Right lobe of liver (tissue), 6 donors: ENCODE results near the gene CYP27B1. TPM values are rescaled to one million over a fixed set of nuclear protein-coding genes. Genes with fewer than 3 reads are reported as not detected.
A peak's percentile ranks its signal among the peaks of the same experiment; 100 is the strongest.

Experiments used
- ATAC-seq, 4 donors: fragments of 200-7000 bp; cut with Tn5 transposase; one replicate each; pipeline ENCODE4 v1.9.1; 2020; ENCODE audit warnings: mild to moderate bottlenecking in 4 of 4, moderate library complexity in 4 of 4
- DNase-seq, 3 donors: peaks; one replicate each; pipeline ENCODE4 v3.0.0-alpha.2; 2020
- H3K27ac ChIP-seq, 3 donors: fragments of 200-600 bp; one replicate each; pipeline ENCODE4 v1.8.0; 2022
- H3K27me3 ChIP-seq, 2 donors: fragments of 200-600 bp; one replicate each; pipeline ENCODE4 v1.8.0; 2022
- H3K36me3 ChIP-seq, 4 donors: fragments of 200-600 bp; sonication (generic) in 1 of 4; one replicate each; pipeline versions ENCODE4 v1.5.1 to v1.8.0; 2017 to 2022; ENCODE audit warnings: control low read depth in 1 of 4
- H3K4me1 ChIP-seq, 4 donors: fragments of 200-600 bp; sonication (generic) in 1 of 4; one replicate each; pipeline versions ENCODE4 v1.5.1 to v1.8.0; 2017 to 2022; ENCODE audit warnings: control low read depth in 1 of 4
- H3K4me3 ChIP-seq, 3 donors: fragments of 200-600 bp; one replicate each; pipeline ENCODE4 v1.8.0; 2022
- H3K9me3 ChIP-seq, 4 donors: fragments of 200-600 bp; sonication (generic) in 1 of 4; one replicate each; pipeline versions ENCODE4 v1.5.1 to v1.8.0; 2017 to 2022; ENCODE audit warnings: control low read depth in 1 of 4
- CTCF ChIP-seq, 4 donors: fragments of 200-600 bp in 3 of 4; fragments of 450-650 bp in 1 of 4; IDR thresholded peaks; one replicate each; pipeline versions ENCODE4 v1.5.1 to v1.8.0; 2016 to 2022; ENCODE audit warnings: antibody characterized with exemption in 4 of 4, mild to moderate bottlenecking in 2 of 4
- POLR2A ChIP-seq: fragments of 450-650 bp; IDR thresholded peaks from one replicate; pipeline ENCODE4 v1.6.1; 2017; ENCODE audit warnings: antibody characterized with exemption, mild to moderate bottlenecking
- WGBS: methylation state at CpG from one replicate; pipeline ENCODE4 v1.1.6; 2018; ENCODE audit warnings: low coverage, low lambda C conversion rate; ENCODE audit not compliant: insufficient coverage; ENCODE audit errors: missing lambda C conversion rate; 5-methylcytosine and 5-hydroxymethylcytosine counted together
- intact Hi-C, 2 donors: fragments of 100-400 bp; cut with DNase I; formaldehyde crosslinking; loops; one replicate each; pipeline versions ENCODE4 v1.11.2 to v1.14.1; 2022
- total RNA-seq, 6 experiments: library from RNA; depleted of rRNA in 2 of 6; stranded (reverse); fragments of >200 nt in 2 of 6; fragmentation: NEBNext Ultra II Directional in 3 of 6; extraction: Animal tissue kit (Norgen Biotek cat#: 25700) in 3 of 6; gene quantifications; one replicate each; pipeline versions ENCODE4 v1.1.0 to v1.2.4, GENCODE V29; 2016 to 2023
- donor health status: DM: no; HTN: yes; CAD: no.
- donor health status: DM: no; HTN: no; CAD: no.
- donor health status: DM: no; HTN: no; CAD: no.
- donor health status: DM: no; HTN: yes; CAD: no.
- donor health status: DM: no; HTN: yes; CAD: no.

CYP27B1 gene
- total RNA-seq, 6 experiments from 2014 or later, result 0.25 to 1.4 (median 0.81) TPM

- DNase-seq (no peak), ATAC-seq (peak in 1 of 4 donors; percentile 56)
- TF ChIP-seq CTCF (IDR thresholded peaks at IDR 0.05) (no peak), POLR2A (no peak)
- H3K4me1 ChIP-seq, result no peaks in the 10 kb centered on the region
- H3K27ac ChIP-seq, result no peak overlapping the region
- 21% methylated on average over 1 of the region's 1 CpG for WGBS
- no peaks in the 10 kb centered on the region for H3K27me3 ChIP-seq
- peaks cover 0 to 58% (median 21%) of the 10 kb centered on the region in 4 donors for H3K36me3 ChIP-seq
- intact Hi-C loops, result no loop called here
- no peak overlapping the region for H3K4me3 ChIP-seq
- no peaks in the 10 kb centered on the region for H3K9me3 ChIP-seq
These were observed 27.0 kb upstream of the CYP27B1 start for GRCh38 chr12:57793920-57794319.

GRCh38 chr12:57783861-57784260 is 17.0 kb upstream of the CYP27B1 start:
- DNase-seq (no peak), ATAC-seq (no peak)
- H3K4me1 ChIP-seq, result peaks cover 0 to 17% (median 0%) of the 10 kb centered on the region in 4 donors
- H3K4me3 ChIP-seq, result no peak overlapping the region
- WGBS, result 91% methylated on average over 11 of the region's 11 CpGs
- peaks cover 0 to 27% (median 11%) of the 10 kb centered on the region in 4 donors for H3K36me3 ChIP-seq
- no peaks in the 10 kb centered on the region for H3K27me3 ChIP-seq
- no peak overlapping the region for H3K27ac ChIP-seq
- intact Hi-C loops, result no loop called here
- H3K9me3 ChIP-seq, result no peaks in the 10 kb centered on the region
- TF ChIP-seq CTCF (IDR thresholded peaks at IDR 0.05) (no peak), POLR2A (no peak)

- 70% methylated on average over 10 of the region's 12 CpGs for WGBS
- peaks cover 0 to 27% (median 10%) of the 10 kb centered on the region in 4 donors for H3K36me3 ChIP-seq
- no peaks in the 10 kb centered on the region for H3K27me3 ChIP-seq
- peaks cover 0 to 17% (median 0%) of the 10 kb centered on the region in 4 donors for H3K4me1 ChIP-seq
- ATAC-seq (no peak), DNase-seq (no peak)
- intact Hi-C loops, result no loop called here
- peak overlapping the region; percentile 94 to 97 (median 95) for H3K4me3 ChIP-seq
- TF ChIP-seq POLR2A (no peak), CTCF (IDR thresholded peaks at IDR 0.05) (no peak)
- H3K9me3 ChIP-seq, result no peaks in the 10 kb centered on the region
- no peak overlapping the region for H3K27ac ChIP-seq
These were observed 16.6 kb upstream of the CYP27B1 start for GRCh38 chr12:57783466-57783801.

GRCh38 chr12:57782608-57783465 is 16.0 kb upstream of the CYP27B1 start, which contains the start of gene TSFM:
TSS of gene TSFM (plus strand) at chr12:57782787. CDS start at chr12:57782802, 15 bp downstream.
- Histone ChIP-seq H3K27me3 (no peaks in the 10 kb centered on the region), H3K9me3 (no peaks in the 10 kb centered on the region), H3K4me1 (peaks cover 0 to 17% (median 0%) of the 10 kb centered on the region in 4 donors), H3K27ac (peak within 1 kb of the TSS; percentile 14 to 60 (median 41)), H3K36me3 (peaks cover 0 to 27% (median 10%) of the 10 kb centered on the region in 4 donors), H3K4me3 (peak within 1 kb of the TSS; percentile 94 to 97 (median 95))
- intact Hi-C loops, result no loop called here
- ATAC-seq (peak; percentile 97 to 100 (median 99)), DNase-seq (peak; percentile 96)
- 1% methylated on average over 24 of the region's 45 CpGs for WGBS
- TF ChIP-seq CTCF (IDR thresholded peaks at IDR 0.05), result peak; percentile 95 to 99 (median 96)
- TF ChIP-seq POLR2A, result peak; percentile 54
